GM12878 (cell line): ENCODE data around the gene KCTD16. TPM values are rescaled to one million over a fixed set of nuclear protein-coding genes. Genes with fewer than 3 reads are reported as not detected.
A peak's percentile ranks its signal among the peaks of the same experiment; 100 is the strongest.

Experiments
- ATAC-seq: fragments of 200-7000 bp; cut with Tn5 transposase; 3 replicates; pipeline ENCODE4 v1.9.1; 2020; ENCODE audit warnings: mild to moderate bottlenecking, moderate library complexity
- BruUV-seq: library from RNA; stranded (reverse); fragments of 400-500 nt; replicated peaks from 2 replicates; lab custom pipeline; 2021; lab: Mats Ljungman, UMichigan
- CTCF ChIA-PET: fragments of 300-600 bp; sonication (Branson Sonifier 250); formaldehyde crosslinking; extraction: SDS; loops from one replicate; lab custom pipeline; 2021; ENCODE audit warnings: inconsistent platforms; lab: Yijun Ruan, JAX
- POLR2A ChIA-PET: fragments of 350-600 bp; formaldehyde crosslinking; extraction: SDS; loops from one replicate; lab custom pipeline; 2021; ENCODE audit warnings: inconsistent platforms; lab: Charles Lee
- RAD21 ChIA-PET: fragments of 300-600 bp; sonication (Branson Sonifier 250); formaldehyde crosslinking; loops from one replicate; lab custom pipeline; 2023; ENCODE audit warnings: antibody characterized with exemption; ENCODE audit not compliant: unreplicated experiment; lab: Charles Lee
- SMC1A ChIA-PET: fragments of 300-600 bp; sonication (Branson Sonifier 250); formaldehyde crosslinking; loops from one replicate; lab custom pipeline; 2023; ENCODE audit not compliant: unreplicated experiment, uncharacterized antibody; lab: Charles Lee
- DNase-seq: peaks from one replicate; pipeline ENCODE4 v3.0.0-alpha.2; 2011; ENCODE audit warnings: low read depth, low spot score
- FAIRE-seq: peaks from 3 replicates; lab custom pipeline; 2011; peaks lifted over from hg19 to GRCh38; lab: Jason Lieb, UNC
- H2AFZ ChIP-seq: 2 replicates; pipeline ENCODE4 v1.6.0; 2011; ENCODE audit warnings: low read depth, low read length, control low read depth; ENCODE audit not compliant: control insufficient read depth
- H3K27ac ChIP-seq: 2 replicates; pipeline ENCODE4 v1.5.1; 2011; ENCODE audit warnings: control low read depth; ENCODE audit not compliant: control insufficient read depth, insufficient read depth
- H3K27me3 ChIP-seq, 2 experiments: replicated peaks in 1 of 2; 2 replicates each; pipeline versions ENCODE4 v1.6.0 to v1.6.1; 2011; ENCODE audit warnings: low read length in 1 of 2; ENCODE audit not compliant: control insufficient read depth in 2 of 2, insufficient read depth in 2 of 2
- H3K36me3 ChIP-seq, 2 experiments: 2 replicates each; pipeline ENCODE4 v1.5.1; 2011; ENCODE audit warnings: low read length in 1 of 2; ENCODE audit not compliant: control insufficient read depth in 2 of 2, insufficient read depth in 2 of 2
- H3K4me1 ChIP-seq: 2 replicates; pipeline ENCODE4 v1.6.1; 2011; ENCODE audit warnings: mild to moderate bottlenecking, low read length, moderate library complexity, mixed read lengths; ENCODE audit not compliant: control insufficient read depth, insufficient read depth
- H3K4me2 ChIP-seq: 2 replicates; pipeline ENCODE4 v1.6.0; 2011; ENCODE audit warnings: control low read depth; ENCODE audit not compliant: control insufficient read depth, insufficient read depth
- H3K4me3 ChIP-seq: fragments of 200-600 bp; sonication (generic); 2 replicates; pipeline ENCODE4 v1.5.1; 2016
- H3K79me2 ChIP-seq: 2 replicates; pipeline ENCODE4 v1.6.0; 2011; ENCODE audit warnings: low read length; ENCODE audit not compliant: control insufficient read depth, insufficient read depth
- H3K9ac ChIP-seq: 2 replicates; pipeline ENCODE4 v1.8.0; 2011; ENCODE audit warnings: low read length, control low read depth, mixed read lengths; ENCODE audit not compliant: control insufficient read depth, insufficient read depth
- H3K9me3 ChIP-seq: replicated peaks from 3 replicates; pipeline ENCODE4 v1.5.1; 2011; ENCODE audit warnings: mild to moderate bottlenecking, low read length; ENCODE audit not compliant: control insufficient read depth, insufficient read depth
- H4K20me1 ChIP-seq: 2 replicates; pipeline ENCODE4 v1.6.0; 2011; ENCODE audit not compliant: control insufficient read depth, insufficient read depth
- BRCA1 ChIP-seq: IDR thresholded peaks from 2 replicates; pipeline ENCODE4 v1.6.1; 2011; ENCODE audit warnings: low read depth, low read length, improper control_type of control experiment
- CBX3 ChIP-seq: fragments of 200-600 bp; sonication (generic); IDR thresholded peaks from 2 replicates; pipeline ENCODE4 v1.6.1; 2016; ENCODE audit warnings: low read depth, borderline replicate concordance
- E4F1 ChIP-seq: fragments of 450-650 bp; IDR thresholded peaks from 2 replicates; pipeline ENCODE4 v1.6.1; 2018; ENCODE audit warnings: borderline replicate concordance, mild to moderate bottlenecking; ENCODE audit not compliant: partially characterized antibody
- ETV6 ChIP-seq, 2 experiments: fragments of 450-650 bp in 1 of 2; IDR thresholded peaks in 1 of 2; conservative IDR thresholded peaks in 1 of 2; 2 replicates each; pipeline ENCODE4 v1.6.1; 2014; ENCODE audit warnings: antibody characterized with exemption in 1 of 2, borderline replicate concordance in 1 of 2, low read depth in 1 of 2, mild to moderate bottlenecking in 1 of 2, moderate library complexity in 1 of 2
- FOS ChIP-seq: IDR thresholded peaks from 3 replicates; pipeline ENCODE4 v1.6.1; 2011; ENCODE audit warnings: borderline replicate concordance; ENCODE audit not compliant: insufficient read length; ENCODE audit errors: extremely low read depth
- FOXM1 ChIP-seq: IDR thresholded peaks from 2 replicates; pipeline ENCODE4 v1.6.1; 2012; ENCODE audit warnings: low read depth, mild to moderate bottlenecking, inconsistent platforms, low read length, moderate library complexity
- NFIC ChIP-seq: IDR thresholded peaks from 2 replicates; pipeline ENCODE4 v1.6.1; 2012; ENCODE audit warnings: low read depth, mild to moderate bottlenecking, inconsistent platforms, low read length, moderate library complexity
- PAX8 ChIP-seq: fragments of 450-650 bp; IDR thresholded peaks from 2 replicates; pipeline ENCODE4 v1.6.1; 2017; ENCODE audit warnings: mild to moderate bottlenecking, moderate library complexity
- PKNOX1 ChIP-seq: fragments of 450-650 bp; IDR thresholded peaks from 2 replicates; pipeline ENCODE4 v1.6.1; 2016; ENCODE audit warnings: mild to moderate bottlenecking
- RAD51 ChIP-seq: fragments of 450-650 bp; IDR thresholded peaks from 2 replicates; pipeline ENCODE4 v1.6.1; 2016; ENCODE audit warnings: moderate library complexity, mild to moderate bottlenecking, inconsistent platforms
- REST ChIP-seq: IDR thresholded peaks from 2 replicates; pipeline ENCODE4 v1.6.1; 2012; ENCODE audit warnings: mild to moderate bottlenecking, low read depth, low read length
- SMARCA5 ChIP-seq: fragments of 450-650 bp; IDR thresholded peaks from 2 replicates; pipeline ENCODE4 v1.6.1; 2017; ENCODE audit warnings: mild to moderate bottlenecking
- USF2 ChIP-seq: IDR thresholded peaks from 2 replicates; pipeline ENCODE4 v1.6.1; 2011; ENCODE audit warnings: low read depth, low read length, improper control_type of control experiment, borderline replicate concordance
- ZNF622 ChIP-seq: fragments of 450-650 bp; IDR thresholded peaks from 2 replicates; pipeline ENCODE4 v1.6.1; 2017; ENCODE audit warnings: mild to moderate bottlenecking, inconsistent platforms
- WGBS: methylation state at CpG from one replicate; pipeline ENCODE4 v1.1.6; 2016; ENCODE audit warnings: low lambda C conversion rate; ENCODE audit not compliant: insufficient replicate concordance, insufficient coverage; ENCODE audit errors: missing lambda C conversion rate; 5-methylcytosine and 5-hydroxymethylcytosine counted together
- in situ Hi-C: fragments of 300-500 bp; cut with MboI; formaldehyde crosslinking; loops from 9 replicates; pipeline ENCODE4 v1.14.3; 2018; ENCODE audit warnings: mixed read lengths
- intact Hi-C: fragments of 100-400 bp; cut with micrococcal nuclease; formaldehyde crosslinking; loops from one replicate; pipeline ENCODE4 v1.14.2; 2022; ENCODE audit not compliant: unreplicated experiment
- polyA plus RNA-seq, 11 experiments: library from polyadenylated mRNA; depleted of rRNA in 4 of 11; unstranded in 6 of 11; stranded (reverse) in 5 of 11; fragments of >200 nt; fragmentation: Nextera tagmentation in 4 of 11; fragmentation: Illumina TruSeq in 1 of 11; extraction: Ambion mirVana in 4 of 11; extraction: Trizol in 1 of 11; gene quantifications; 1 replicate in 1 of 11; 2 replicates in 10 of 11; pipeline versions ENCODE4 v1.2.1 to v1.2.3, GENCODE V29; 2011 to 2016; ENCODE audit warnings: inconsistent platforms in 2 of 11, missing spikeins in 2 of 11, low read depth in 1 of 11
- total RNA-seq, 4 experiments: library from RNA; depleted of rRNA in 3 of 4; stranded (reverse); fragments of >200 nt in 3 of 4; fragmentation: Illumina TruSeq in 1 of 4; extraction: Trizol in 1 of 4; gene quantifications; 2 replicates each; pipeline versions ENCODE4 v1.2.1 to v1.2.3, GENCODE V29; 2013 to 2021

KCTD16 gene
- total and polyA plus RNA-seq, 10 of the 15 experiments (the other 5 are each of a cell fraction or from before 2014, with no cell fraction given), result 0.03 to 0.10 (median 0.06) TPM; not detected in 3

GRCh38 chr5:144333336-144333920 is 162.8 kb downstream of the KCTD16 start (continued):
- TF ChIP-seq BRCA1, result no peak
- TF ChIP-seq PAX8, result no peak
- TF ChIP-seq NFIC, result 0 out of 2 replicates have a peak, but pooled peaks have one; percentile 23
- TF ChIP-seq FOXM1, result peak; percentile 46; the same call in 1 of the 2 replicates
- TF ChIP-seq PKNOX1, result no peak
- TF ChIP-seq CBX3, result no peak
- TF ChIP-seq ZNF622, result no peak
- TF ChIP-seq USF2, result no peak
- TF ChIP-seq, all 136 proteins: peak for 9

GRCh38 chr5:144335561-144335960 is 164.9 kb downstream of the KCTD16 start:
- no peaks in the 10 kb centered on the region for H3K79me2 ChIP-seq
- H3K36me3 ChIP-seq, result no peaks in the 10 kb centered on the region
- H3K4me2 ChIP-seq, result no peak overlapping the region
- peaks cover 4% of the 10 kb centered on the region for H3K4me1 ChIP-seq
- H3K27ac ChIP-seq, result no peak overlapping the region
- DNase-seq (peak; percentile 5), ATAC-seq (peak; percentile 64), FAIRE-seq (no peak)
- WGBS, result 0% methylated on average over 1 of the region's 1 CpG
- no peak overlapping the region for H3K9ac ChIP-seq
- H3K27me3 ChIP-seq, result no peaks in the 10 kb centered on the region; a peak in 1 of 4 replicates
- H3K4me3 ChIP-seq, result no peak overlapping the region
- intact Hi-C loops (no loop called here), in situ Hi-C loops (no loop called here)
- ChIA-PET SMC1A (interaction anchor here (1.1 kb wide), 1 partner anchor 109 kb away, joined by 3 read pairs; no protein-coding TSS in a partner anchor), POLR2A (no interaction called here), RAD21 (no interaction called here), CTCF (interaction anchor here (0.7 kb wide), 1 partner anchor 18 kb away, joined by 3 read pairs; no protein-coding TSS in a partner anchor)
- no peaks in the 10 kb centered on the region; the same call in 2 of the 3 replicates for H3K9me3 ChIP-seq
- no peak overlapping the region for H2AFZ ChIP-seq
- no TSS peak for BruUV-seq
- no peaks in the 10 kb centered on the region for H4K20me1 ChIP-seq
- TF ChIP-seq REST (no peak), ETV6 (conservative IDR thresholded peaks at IDR 0.05 in 1 of 2, IDR thresholded peaks at IDR 0.05 in 1 of 2; ENCODE audit: borderline replicate concordance in 1 of 2, low read depth in 1 of 2) (no peak), SMARCA5 (no peak), FOS (no peak), E4F1 (no peak), RAD51 (no peak), PAX8 (no peak)
